ENCODE measurements around the gene NUPR1.

Gene NUPR1

DNA sequence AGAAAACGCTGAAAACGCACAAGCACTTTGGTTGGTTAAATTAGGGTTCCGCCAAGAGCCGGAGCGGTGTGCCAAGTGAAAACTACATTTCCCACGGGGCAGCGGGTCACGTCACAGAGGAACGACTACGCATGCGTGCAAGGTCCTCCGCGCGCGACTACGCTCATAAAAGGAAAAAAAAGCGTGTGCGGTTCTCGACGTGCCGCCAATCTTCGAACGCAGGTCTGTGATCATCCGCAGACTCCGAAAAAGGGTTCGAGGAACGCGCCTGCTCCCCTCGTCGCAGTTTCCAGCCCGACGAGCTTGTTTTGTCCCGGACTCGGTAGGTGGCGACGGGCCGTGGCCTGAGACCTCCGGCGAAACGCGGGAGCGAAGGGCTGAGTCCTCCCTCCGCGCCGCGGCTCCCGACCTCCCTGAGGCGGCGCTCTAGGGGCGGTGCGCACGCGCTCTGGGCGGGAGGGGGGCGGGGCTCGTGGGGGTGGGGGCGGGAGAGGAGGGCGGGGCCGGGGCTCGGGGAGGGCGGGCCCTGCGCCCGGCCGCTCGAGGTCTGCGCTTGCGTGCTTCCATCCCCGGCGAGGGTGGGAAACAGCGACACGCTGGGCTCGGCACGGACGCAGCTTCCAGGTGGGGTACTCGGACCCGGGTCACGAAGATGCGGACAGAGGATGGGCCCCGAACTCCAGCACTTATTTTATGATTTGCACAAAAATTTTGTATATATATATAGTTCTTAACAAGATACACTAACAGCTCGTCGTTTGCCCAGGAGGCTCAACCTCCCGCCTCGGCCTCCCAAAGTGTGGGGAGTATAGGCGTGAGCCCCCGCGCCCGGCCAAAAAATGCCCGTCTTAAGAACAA, 15.2 kb upstream of the NUPR1 start, which contains the start of gene SGF29:
SGF29 (plus strand) TSS at position 145 of the 858 bp plus-strand sequence. CDS start 27,150 bp downstream, outside the sequence.
- no CpG with 5 or more reads among the region's 88 CpGs for WGBS (ENCODE audit: extremely low coverage, insufficient coverage, insufficient read length)
- peaks cover 2% of the 10 kb centered on the region for H3K79me2 ChIP-seq (ENCODE audit: control insufficient read depth, insufficient read depth, low read length, poor library complexity)

GRCh38 chr16:28549301-28549899, 10.6 kb upstream of the NUPR1 start:
- peak in 1 of 2 donors; percentile 61 for DNase-seq
- Histone ChIP-seq H2AK5ac (ENCODE audit: low read length) (no peak overlapping the region), H3K79me1 (ENCODE audit: low read length) (peaks cover 2% of the 10 kb centered on the region), H2BK12ac (ENCODE audit: low read length) (no peak overlapping the region), H3K23ac (ENCODE audit: low read length) (no peak overlapping the region), H2BK5ac (ENCODE audit: low read depth, low read length, poor library complexity) (no peak overlapping the region), H4K8ac (ENCODE audit: low read depth, low read length) (peak overlapping the region; percentile 16), H3K79me2 (ENCODE audit: control insufficient read depth, insufficient read depth, low read length, poor library complexity) (peaks cover 2% of the 10 kb centered on the region), H3K18ac (ENCODE audit: low read length) (no peak overlapping the region), H2BK120ac (ENCODE audit: insufficient read depth, low read length, poor library complexity) (no peak overlapping the region), H2AFZ (ENCODE audit: insufficient read depth, low read length, poor library complexity) (no peak overlapping the region), H3K4ac (ENCODE audit: low read depth, low read length) (no peak overlapping the region), H3K9ac (ENCODE audit: low read length) (no peak overlapping the region), H3K27ac (ENCODE audit: low read depth, low read length) (no peak overlapping the region), H3K4me3 (ENCODE audit: low read depth, low read length) (no peak overlapping the region), H3K14ac (ENCODE audit: low read length) (no peak overlapping the region), H3K27me3 (ENCODE audit: insufficient read depth, low read length) (no peaks in the 10 kb centered on the region), H3K4me2 (ENCODE audit: low read length) (no peak overlapping the region), H3K36me3 (ENCODE audit: control insufficient read depth in 1 of 2, insufficient read depth in 2 of 2, low read length in 2 of 2) (no peaks in the 10 kb centered on the region), H3K4me1 (ENCODE audit: control insufficient read depth in 1 of 2, insufficient read depth in 2 of 2, low read length in 2 of 2) (peaks cover under 1% of the 10 kb centered on the region in 2 experiments), H4K91ac (ENCODE audit: low read depth, low read length) (no peak overlapping the region), H3K9me3 (ENCODE audit: insufficient read depth, low read depth, low read length) (peaks cover 2% of the 10 kb centered on the region), H4K12ac (ENCODE audit: low read depth, low read length) (no peak overlapping the region)
- no CpG with 5 or more reads among the region's 11 CpGs for WGBS (ENCODE audit: extremely low coverage, insufficient coverage, insufficient read length)

More for the DNA sequence above, 15.2 kb upstream of the NUPR1 start, which contains the start of gene SGF29:
- H2BK12ac ChIP-seq (ENCODE audit: low read length) = no peak within 1 kb of the TSS
- H3K9me3 ChIP-seq (ENCODE audit: insufficient read depth, low read depth, low read length) = no peaks in the 10 kb centered on the region
- H3K4me1 ChIP-seq (ENCODE audit: control insufficient read depth in 1 of 2, insufficient read depth in 2 of 2, low read length in 2 of 2) = peaks cover 4% of the 10 kb centered on the region in 2 experiments
- H3K4me3 ChIP-seq (ENCODE audit: low read depth, low read length) = peak within 1 kb of the TSS; percentile 82
- peak within 1 kb of the TSS; percentile 84 for H2BK5ac ChIP-seq (ENCODE audit: low read depth, low read length, poor library complexity)
- no peaks in the 10 kb centered on the region for H3K27me3 ChIP-seq (ENCODE audit: insufficient read depth, low read length)
- H3K14ac ChIP-seq (ENCODE audit: low read length) = peak within 1 kb of the TSS; percentile 92
- peaks cover 0 to 4% of the 10 kb centered on the region in 2 experiments for H3K36me3 ChIP-seq (ENCODE audit: control insufficient read depth in 1 of 2, insufficient read depth in 2 of 2, low read length in 2 of 2)
- H4K12ac ChIP-seq (ENCODE audit: low read depth, low read length) = peak within 1 kb of the TSS; percentile 93
- peak within 1 kb of the TSS; percentile 67 for H3K4me2 ChIP-seq (ENCODE audit: low read length)
- H3K23ac ChIP-seq (ENCODE audit: low read length) = no peak within 1 kb of the TSS
- H2AK5ac ChIP-seq (ENCODE audit: low read length) = no peak within 1 kb of the TSS
- H4K91ac ChIP-seq (ENCODE audit: low read depth, low read length) = peak within 1 kb of the TSS; percentile 88
- H4K8ac ChIP-seq (ENCODE audit: low read depth, low read length) = peak within 1 kb of the TSS; percentile 94
- H3K79me1 ChIP-seq (ENCODE audit: low read length) = peaks cover 2% of the 10 kb centered on the region
- peak within 1 kb of the TSS; percentile 85 for H2AFZ ChIP-seq (ENCODE audit: insufficient read depth, low read length, poor library complexity)
- DNase-seq = peak; percentile 74 to 93
- peak within 1 kb of the TSS; percentile 13 for H3K4ac ChIP-seq (ENCODE audit: low read depth, low read length)
- H3K27ac ChIP-seq (ENCODE audit: low read depth, low read length) = peak within 1 kb of the TSS; percentile 93
- H3K9ac ChIP-seq (ENCODE audit: low read length) = peak within 1 kb of the TSS; percentile 89
- peak within 1 kb of the TSS; percentile 84 for H3K18ac ChIP-seq (ENCODE audit: low read length)
- H2BK120ac ChIP-seq (ENCODE audit: insufficient read depth, low read length, poor library complexity) = peak within 1 kb of the TSS; percentile 61

DNA sequence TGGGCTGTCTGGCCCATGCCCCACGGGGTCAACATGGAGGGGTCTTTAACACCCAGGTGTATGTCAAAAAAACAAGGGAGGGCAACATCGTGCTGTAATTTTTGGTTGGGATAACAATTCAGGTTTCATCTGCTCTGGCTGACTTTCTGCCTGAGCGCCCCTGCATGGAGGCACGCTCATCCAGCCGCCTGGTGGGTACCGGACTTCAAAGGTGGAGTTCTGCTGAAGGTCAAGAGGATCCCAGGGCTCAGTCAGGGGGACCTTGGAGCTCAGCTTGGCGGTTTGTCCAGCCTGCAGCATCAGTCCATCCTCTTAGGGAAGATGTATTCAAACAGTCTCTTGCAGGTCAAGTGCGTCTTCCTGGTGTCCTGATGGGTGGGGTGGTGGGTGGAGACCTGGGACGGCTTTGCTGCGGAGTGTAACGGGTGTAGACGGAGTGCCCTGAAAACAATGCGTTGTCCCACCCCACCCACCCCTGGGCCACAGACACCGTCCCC, 9.6 kb upstream of the NUPR1 start:
- Histone ChIP-seq H3K79me1 (ENCODE audit: low read length) (no peaks in the 10 kb centered on the region), H3K27ac (ENCODE audit: low read depth, low read length) (no peak overlapping the region), H3K27me3 (ENCODE audit: insufficient read depth, low read length) (no peaks in the 10 kb centered on the region), H3K4me1 (ENCODE audit: control insufficient read depth in 1 of 2, insufficient read depth in 2 of 2, low read length in 2 of 2) (no peaks in the 10 kb centered on the region), H3K14ac (ENCODE audit: low read length) (no peak overlapping the region), H2BK120ac (ENCODE audit: insufficient read depth, low read length, poor library complexity) (no peak overlapping the region), H2BK12ac (ENCODE audit: low read length) (no peak overlapping the region), H3K9ac (ENCODE audit: low read length) (no peak overlapping the region), H3K23ac (ENCODE audit: low read length) (no peak overlapping the region), H2AK5ac (ENCODE audit: low read length) (no peak overlapping the region), H2BK5ac (ENCODE audit: low read depth, low read length, poor library complexity) (no peak overlapping the region), H4K8ac (ENCODE audit: low read depth, low read length) (no peak overlapping the region), H3K79me2 (ENCODE audit: control insufficient read depth, insufficient read depth, low read length, poor library complexity) (no peaks in the 10 kb centered on the region), H4K91ac (ENCODE audit: low read depth, low read length) (no peak overlapping the region), H3K9me3 (ENCODE audit: insufficient read depth, low read depth, low read length) (peaks cover 2% of the 10 kb centered on the region), H3K36me3 (ENCODE audit: control insufficient read depth in 1 of 2, insufficient read depth in 2 of 2, low read length in 2 of 2) (no peaks in the 10 kb centered on the region), H2AFZ (ENCODE audit: insufficient read depth, low read length, poor library complexity) (no peak overlapping the region), H3K4me3 (ENCODE audit: low read depth, low read length) (no peak overlapping the region), H4K12ac (ENCODE audit: low read depth, low read length) (no peak overlapping the region), H3K4me2 (ENCODE audit: low read length) (no peak overlapping the region), H3K18ac (ENCODE audit: low read length) (no peak overlapping the region), H3K4ac (ENCODE audit: low read depth, low read length) (no peak overlapping the region)
- WGBS (ENCODE audit: extremely low coverage, insufficient coverage, insufficient read length) = no CpG with 5 or more reads among the region's 14 CpGs
- no peak for DNase-seq

GRCh38 chr16:28546626-28547025, 7.9 kb upstream of the NUPR1 start:
- H3K18ac ChIP-seq (ENCODE audit: low read length) = no peak overlapping the region
- H4K8ac ChIP-seq (ENCODE audit: low read depth, low read length) = no peak overlapping the region
- no peak overlapping the region for H3K14ac ChIP-seq (ENCODE audit: low read length)
- H3K4me3 ChIP-seq (ENCODE audit: low read depth, low read length) = no peak overlapping the region
- no peak for DNase-seq
- no peaks in the 10 kb centered on the region for H3K79me2 ChIP-seq (ENCODE audit: control insufficient read depth, insufficient read depth, low read length, poor library complexity)
- no peak overlapping the region for H3K23ac ChIP-seq (ENCODE audit: low read length)
- no peak overlapping the region for H2AK5ac ChIP-seq (ENCODE audit: low read length)
- no peak overlapping the region for H3K27ac ChIP-seq (ENCODE audit: low read depth, low read length)
- no peaks in the 10 kb centered on the region for H3K36me3 ChIP-seq (ENCODE audit: control insufficient read depth in 1 of 2, insufficient read depth in 2 of 2, low read length in 2 of 2)
- no peak overlapping the region for H3K4me2 ChIP-seq (ENCODE audit: low read length)
- WGBS (ENCODE audit: extremely low coverage, insufficient coverage, insufficient read length) = no CpG with 5 or more reads among the region's 7 CpGs
- H2AFZ ChIP-seq (ENCODE audit: insufficient read depth, low read length, poor library complexity) = no peak overlapping the region
- no peak overlapping the region for H2BK12ac ChIP-seq (ENCODE audit: low read length)
- H2BK120ac ChIP-seq (ENCODE audit: insufficient read depth, low read length, poor library complexity) = no peak overlapping the region
- no peak overlapping the region for H4K91ac ChIP-seq (ENCODE audit: low read depth, low read length)
- no peak overlapping the region for H3K9ac ChIP-seq (ENCODE audit: low read length)
- no peak overlapping the region for H3K4ac ChIP-seq (ENCODE audit: low read depth, low read length)
- no peaks in the 10 kb centered on the region for H3K79me1 ChIP-seq (ENCODE audit: low read length)
- no peak overlapping the region for H2BK5ac ChIP-seq (ENCODE audit: low read depth, low read length, poor library complexity)
- no peaks in the 10 kb centered on the region for H3K4me1 ChIP-seq (ENCODE audit: control insufficient read depth in 1 of 2, insufficient read depth in 2 of 2, low read length in 2 of 2)
- no peak overlapping the region for H4K12ac ChIP-seq (ENCODE audit: low read depth, low read length)
- peaks cover 2% of the 10 kb centered on the region for H3K9me3 ChIP-seq (ENCODE audit: insufficient read depth, low read depth, low read length)
- no peaks in the 10 kb centered on the region for H3K27me3 ChIP-seq (ENCODE audit: insufficient read depth, low read length)

Measured in trophoblast cell (in vitro differentiated cells and primary cell).